SK-N-SH (cell line): ENCODE data around the gene SPRYD4. TPM values are rescaled to one million over a fixed set of nuclear protein-coding genes. Genes with fewer than 3 reads are reported as not detected.

Experiments
- CTCF ChIA-PET: fragments of 300-600, 350-600 bp; formaldehyde crosslinking; extraction: SDS; loops from one replicate; lab custom pipeline; 2021; lab: Yijun Ruan, JAX
- POLR2A ChIA-PET: fragments of 350-600 bp; sonication (Branson Sonifier 250); formaldehyde crosslinking; extraction: SDS; loops from one replicate; lab custom pipeline; 2020; ENCODE audit warnings: antibody characterized with exemption, inconsistent platforms; lab: Yijun Ruan, JAX
- DNase-seq: peaks from one replicate; pipeline ENCODE4 v3.0.0; 2012
- H2AFZ ChIP-seq: fragments of 200-600 bp; sonication (generic); 2 replicates; pipeline ENCODE4 v1.8.1; 2016; ENCODE audit warnings: antibody characterized with exemption, mild to moderate bottlenecking, low read depth
- H3F3A ChIP-seq: fragments of 200-600 bp; sonication (generic); replicated peaks from 2 replicates; pipeline ENCODE3; 2016; ENCODE audit warnings: antibody characterized with exemption, mild to moderate bottlenecking; ENCODE audit not compliant: insufficient read depth
- H3K27ac ChIP-seq, 2 experiments: fragments of 200-500 bp in 1 of 2; fragments of 200-600 bp in 1 of 2; sonication (Bioruptor generic) in 1 of 2; sonication (generic), shearing (Covaris generic) in 1 of 2; 2 replicates each; pipeline versions ENCODE4 v1.5.1 to v1.6.1; 2014 to 2016; ENCODE audit warnings: low read depth in 2 of 2, inconsistent platforms in 1 of 2, low read length in 1 of 2, mild to moderate bottlenecking in 1 of 2, mixed read lengths in 1 of 2
- H3K27me3 ChIP-seq: fragments of 200-600 bp; sonication (generic), shearing (Covaris generic); 2 replicates; pipeline ENCODE4 v1.6.1; 2016; ENCODE audit warnings: mixed run types; ENCODE audit not compliant: insufficient read depth
- H3K36me3 ChIP-seq, 2 experiments: fragments of 200-500 bp in 1 of 2; fragments of 200-600 bp in 1 of 2; sonication (Bioruptor generic) in 1 of 2; sonication (generic) in 1 of 2; replicated peaks in 1 of 2; 2 replicates each; pipeline versions ENCODE3 to v1.5.1; 2014 to 2016; ENCODE audit warnings: low read length in 1 of 2, mild to moderate bottlenecking in 1 of 2; ENCODE audit not compliant: insufficient read depth in 2 of 2, control insufficient read depth in 1 of 2
- H3K4me1 ChIP-seq, 2 experiments: fragments of 200-500 bp in 1 of 2; fragments of 200-600 bp in 1 of 2; sonication (Bioruptor generic) in 1 of 2; sonication (generic), shearing (Covaris generic) in 1 of 2; 2 replicates each; pipeline versions ENCODE4 v1.5.1 to v1.6.1; 2014 to 2016; ENCODE audit warnings: low read depth in 1 of 2, low read length in 1 of 2, mixed run types in 1 of 2; ENCODE audit not compliant: insufficient read depth in 2 of 2, control insufficient read depth in 1 of 2
- H3K4me2 ChIP-seq: fragments of 200-600 bp; sonication (generic), shearing (Covaris generic); 2 replicates; pipeline ENCODE4 v1.6.1; 2017; ENCODE audit warnings: mixed run types
- H3K4me3 ChIP-seq, 2 experiments: fragments of 200-500 bp in 1 of 2; fragments of 200-600 bp in 1 of 2; sonication (Bioruptor generic) in 1 of 2; sonication (generic), shearing (Covaris generic) in 1 of 2; 2 replicates each; pipeline versions ENCODE4 v1.5.1 to v1.8.1; 2014 to 2016; ENCODE audit warnings: low read depth in 2 of 2, inconsistent platforms in 1 of 2, low read length in 1 of 2, mild to moderate bottlenecking in 1 of 2, mixed read lengths in 1 of 2, moderate library complexity in 1 of 2
- H3K79me2 ChIP-seq: fragments of 200-600 bp; sonication (generic); 2 replicates; pipeline ENCODE4 v1.8.1; 2017; ENCODE audit warnings: mild to moderate bottlenecking; ENCODE audit not compliant: insufficient read depth
- H3K9ac ChIP-seq: fragments of 200-600 bp; sonication (generic); 2 replicates; pipeline ENCODE4 v1.6.1; 2017; ENCODE audit warnings: mixed run types
- H3K9me2 ChIP-seq: fragments of 200-600 bp; sonication (generic); 2 replicates; pipeline ENCODE4 v1.6.1; 2017; ENCODE audit warnings: mixed run types
- H3K9me3 ChIP-seq: fragments of 200-600 bp; sonication (generic); 2 replicates; pipeline ENCODE4 v1.6.1; 2017; ENCODE audit warnings: mixed run types, mild to moderate bottlenecking, moderate library complexity
- H4K20me1 ChIP-seq: fragments of 200-600 bp; sonication (generic); 2 replicates; pipeline ENCODE4 v1.6.1; 2017; ENCODE audit warnings: mild to moderate bottlenecking, mixed run types; ENCODE audit not compliant: insufficient read depth
- CHD2 ChIP-seq: fragments of 150-350 bp; IDR thresholded peaks from 2 replicates; pipeline ENCODE4 v1.6.1; 2018; ENCODE audit warnings: low read length; ENCODE audit not compliant: partially characterized antibody
- EZH2phosphoT487 ChIP-seq: fragments of 200-600 bp; sonication (generic); IDR thresholded peaks from 2 replicates; pipeline ENCODE4 v1.6.1; 2017; ENCODE audit warnings: low read depth, mixed run types, mild to moderate bottlenecking, antibody characterized with exemption, moderate library complexity, borderline replicate concordance
- FOXM1 ChIP-seq: IDR thresholded peaks from 2 replicates; pipeline ENCODE4 v1.4.0; 2012; ENCODE audit warnings: low read depth, mild to moderate bottlenecking
- GABPA ChIP-seq: IDR thresholded peaks from 2 replicates; pipeline ENCODE4 v1.4.0; 2012; ENCODE audit warnings: low read depth, mild to moderate bottlenecking
- GATA2 ChIP-seq: sonication (generic); formaldehyde crosslinking; IDR thresholded peaks from 2 replicates; pipeline ENCODE4 v1.5.0; 2020; ENCODE audit warnings: mild to moderate bottlenecking, missing genetic modification reagents
- JUND ChIP-seq: IDR thresholded peaks from 2 replicates; pipeline ENCODE4 v1.4.0; 2012
- MXI1 ChIP-seq: IDR thresholded peaks from 2 replicates; pipeline ENCODE4 v1.6.1; 2012; ENCODE audit warnings: mild to moderate bottlenecking, low read depth, low read length, improper control_type of control experiment
- NFIC ChIP-seq: IDR thresholded peaks from 2 replicates; pipeline ENCODE4 v1.4.0; 2012; ENCODE audit warnings: borderline replicate concordance
- PBX3 ChIP-seq: IDR thresholded peaks from 2 replicates; pipeline ENCODE4; 2012
- POLR2AphosphoS5 ChIP-seq: IDR thresholded peaks from 2 replicates; pipeline ENCODE4 v1.6.1; 2012; ENCODE audit warnings: low read depth, low read length
- RAD21 ChIP-seq: IDR thresholded peaks from 2 replicates; pipeline ENCODE4 v1.6.1; 2012; ENCODE audit warnings: mild to moderate bottlenecking, low read length
- RCOR1 ChIP-seq: fragments of 150-350 bp; IDR thresholded peaks from 2 replicates; pipeline ENCODE4 v1.6.1; 2017; ENCODE audit warnings: antibody characterized with exemption, low read length
- RXRA ChIP-seq: IDR thresholded peaks from 2 replicates; pipeline ENCODE4 v1.4.0; 2012; ENCODE audit warnings: low read depth, mild to moderate bottlenecking, borderline replicate concordance
- SIN3A ChIP-seq: IDR thresholded peaks from 2 replicates; pipeline ENCODE4 v1.6.1; 2012; ENCODE audit warnings: low read depth, mild to moderate bottlenecking, low read length, moderate library complexity, borderline replicate concordance
- TAF1 ChIP-seq: IDR thresholded peaks from 2 replicates; pipeline ENCODE4 v1.6.1; 2012; ENCODE audit warnings: low read depth, mild to moderate bottlenecking, low read length, moderate library complexity, borderline replicate concordance
- TCF12 ChIP-seq: IDR thresholded peaks from 2 replicates; pipeline ENCODE4 v1.4.0; 2012
- USF2 ChIP-seq: fragments of 150-350 bp; IDR thresholded peaks from 2 replicates; pipeline ENCODE4 v1.6.1; 2017; ENCODE audit warnings: antibody characterized with exemption, low read length, low read depth, borderline replicate concordance
- YY1 ChIP-seq: IDR thresholded peaks from 2 replicates; pipeline ENCODE4 v1.4.0; 2012; ENCODE audit warnings: low read depth, mild to moderate bottlenecking
- ZBTB33 ChIP-seq: IDR thresholded peaks from 2 replicates; pipeline ENCODE4 v1.4.0; 2012; ENCODE audit warnings: low read depth, borderline replicate concordance
- WGBS: methylation state at CpG from one replicate; pipeline ENCODE4 v1.1.6; 2017; ENCODE audit warnings: low lambda C conversion rate; 5-methylcytosine and 5-hydroxymethylcytosine counted together
- polyA plus RNA-seq, 3 experiments: library from polyadenylated mRNA; depleted of rRNA; stranded (reverse); fragments of >200 nt; gene quantifications; 2 replicates each; pipeline ENCODE4 v1.2.3, GENCODE V29; 2012
- TF ChIP-seq, protein P1 (sequence below): IDR thresholded peaks from 2 replicates; pipeline ENCODE4 v1.6.1; 2012; ENCODE audit warnings: mild to moderate bottlenecking, low read depth, low read length, moderate library complexity
- TF ChIP-seq, protein P2 (sequence below): IDR thresholded peaks from 2 replicates; pipeline ENCODE4 v1.4.0; 2012; ENCODE audit warnings: low read depth

The SPRYD4 gene
- polyA plus RNA-seq, 1 of the 3 experiments (the other 2 are of a cell fraction), result 2.6 TPM

DNA sequence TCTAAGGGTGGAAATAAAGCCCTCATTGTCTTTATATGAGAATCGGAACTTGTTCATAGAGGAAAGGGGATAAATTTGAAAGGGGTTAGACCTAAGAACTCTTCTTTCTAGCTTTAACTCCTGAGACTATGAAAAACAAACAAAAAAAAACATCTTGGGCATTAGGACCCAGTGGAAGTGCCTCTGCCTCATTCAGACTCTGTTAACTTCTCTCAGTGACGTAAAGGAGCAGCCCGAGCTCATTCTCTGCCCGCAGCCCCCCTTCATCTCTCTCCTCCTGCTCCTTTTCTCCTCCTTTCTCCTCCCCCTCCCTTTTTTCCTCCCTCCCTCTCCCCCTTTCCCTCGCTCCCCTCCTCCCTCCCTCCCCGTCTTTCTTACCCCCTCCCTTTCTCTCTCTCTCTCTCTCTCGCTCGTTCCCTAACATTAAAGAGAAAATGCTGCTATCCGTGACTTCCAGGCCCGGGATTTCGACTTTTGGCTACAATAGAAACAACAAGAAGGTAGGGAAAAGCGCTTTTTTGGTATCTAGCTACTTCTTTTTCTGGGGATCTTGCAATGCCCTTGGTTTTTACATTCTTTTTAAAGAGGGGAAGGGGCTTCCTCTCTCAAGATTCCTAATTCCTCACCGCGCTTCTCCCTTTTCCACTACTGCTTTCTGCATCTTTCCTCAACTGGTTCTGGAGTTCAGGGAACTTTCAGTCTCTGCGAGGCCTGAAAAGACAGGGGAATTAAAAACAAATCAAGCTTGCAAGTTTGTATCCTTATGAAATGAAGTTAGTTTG lies 53.4 kb downstream of the SPRYD4 start, which contains the start of gene RBMS2:
Gene RBMS2 (plus strand): TSS at position 231 of the 782 bp plus-strand sequence. CDS start 204 bp downstream, at position 435.
- H3K4me1 ChIP-seq, result peaks cover 0 to under 1% of the 10 kb centered on the region in 2 experiments; a peak in 1 of 4 replicates
- H3K27ac ChIP-seq, result peak within 1 kb of the TSS; percentile 83 to 93
- H4K20me1 ChIP-seq, result no peaks in the 10 kb centered on the region

More for the DNA sequence above, 53.4 kb downstream of the SPRYD4 start, which contains the start of gene RBMS2:
- H2AFZ ChIP-seq, result peak within 1 kb of the TSS; percentile 74
- H3K27me3 ChIP-seq, result no peaks in the 10 kb centered on the region
- peaks cover 33% of the 10 kb centered on the region for H3F3A ChIP-seq
- CTCF ChIA-PET, result interaction anchor here (0.7 to 5.1 kb wide), 14 partner anchors 8 to 332 kb away, joined by 3 to 29 read pairs (median 3); partner anchors contain the start of genes ATP5F1B and SMARCC2
- peak within 1 kb of the TSS; percentile 62 to 73 for H3K4me3 ChIP-seq
- H3K9me2 ChIP-seq, result no peaks in the 10 kb centered on the region
- POLR2A ChIA-PET, result interaction anchor here (0.6 to 1.3 kb wide), 2 partner anchors 115 to 140 kb away, joined by 3 to 5 read pairs; no protein-coding TSS in a partner anchor
- H3K9me3 ChIP-seq, result no peaks in the 10 kb centered on the region
- peak within 1 kb of the TSS; percentile 87 for H3K9ac ChIP-seq
- peak within 1 kb of the TSS; percentile 79 for H3K4me2 ChIP-seq
- H3K79me2 ChIP-seq, result peaks cover 49% of the 10 kb centered on the region
- TF ChIP-seq FOXM1 (no peak), RCOR1 (peak; percentile 57), USF2 (no peak), RXRA (no peak), TAF1 (peak; percentile 24; the same call in 1 of the 2 replicates), EZH2phosphoT487 (no peak), GABPA (no peak), MXI1 (peak; percentile 47; the same call in 1 of the 2 replicates), SIN3A (no peak), CHD2 (no peak), POLR2AphosphoS5 (peak; percentile 34; the same call in 1 of the 2 replicates), GATA2 (CRISPR knock-in tag) (no peak), TCF12 (peak; percentile 26; the same call in 1 of the 2 replicates), NFIC (no peak), PBX3 (no peak), RAD21 (no peak), JUND (no peak), YY1 (no peak), ZBTB33 (0 out of 2 replicates have a peak, but pooled peaks have one; percentile 47)
- TF ChIP-seq, protein P1, sequence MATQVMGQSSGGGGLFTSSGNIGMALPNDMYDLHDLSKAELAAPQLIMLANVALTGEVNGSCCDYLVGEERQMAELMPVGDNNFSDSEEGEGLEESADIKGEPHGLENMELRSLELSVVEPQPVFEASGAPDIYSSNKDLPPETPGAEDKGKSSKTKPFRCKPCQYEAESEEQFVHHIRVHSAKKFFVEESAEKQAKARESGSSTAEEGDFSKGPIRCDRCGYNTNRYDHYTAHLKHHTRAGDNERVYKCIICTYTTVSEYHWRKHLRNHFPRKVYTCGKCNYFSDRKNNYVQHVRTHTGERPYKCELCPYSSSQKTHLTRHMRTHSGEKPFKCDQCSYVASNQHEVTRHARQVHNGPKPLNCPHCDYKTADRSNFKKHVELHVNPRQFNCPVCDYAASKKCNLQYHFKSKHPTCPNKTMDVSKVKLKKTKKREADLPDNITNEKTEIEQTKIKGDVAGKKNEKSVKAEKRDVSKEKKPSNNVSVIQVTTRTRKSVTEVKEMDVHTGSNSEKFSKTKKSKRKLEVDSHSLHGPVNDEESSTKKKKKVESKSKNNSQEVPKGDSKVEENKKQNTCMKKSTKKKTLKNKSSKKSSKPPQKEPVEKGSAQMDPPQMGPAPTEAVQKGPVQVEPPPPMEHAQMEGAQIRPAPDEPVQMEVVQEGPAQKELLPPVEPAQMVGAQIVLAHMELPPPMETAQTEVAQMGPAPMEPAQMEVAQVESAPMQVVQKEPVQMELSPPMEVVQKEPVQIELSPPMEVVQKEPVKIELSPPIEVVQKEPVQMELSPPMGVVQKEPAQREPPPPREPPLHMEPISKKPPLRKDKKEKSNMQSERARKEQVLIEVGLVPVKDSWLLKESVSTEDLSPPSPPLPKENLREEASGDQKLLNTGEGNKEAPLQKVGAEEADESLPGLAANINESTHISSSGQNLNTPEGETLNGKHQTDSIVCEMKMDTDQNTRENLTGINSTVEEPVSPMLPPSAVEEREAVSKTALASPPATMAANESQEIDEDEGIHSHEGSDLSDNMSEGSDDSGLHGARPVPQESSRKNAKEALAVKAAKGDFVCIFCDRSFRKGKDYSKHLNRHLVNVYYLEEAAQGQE, result no peak
- TF ChIP-seq, protein P2, sequence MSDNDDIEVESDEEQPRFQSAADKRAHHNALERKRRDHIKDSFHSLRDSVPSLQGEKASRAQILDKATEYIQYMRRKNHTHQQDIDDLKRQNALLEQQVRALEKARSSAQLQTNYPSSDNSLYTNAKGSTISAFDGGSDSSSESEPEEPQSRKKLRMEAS, result 0 out of 2 replicates have a peak, but pooled peaks have one; percentile 27
- under 1% methylated on average over 15 of the region's 15 CpGs for WGBS
- peak; percentile 75 for DNase-seq
- H3K36me3 ChIP-seq, result no peaks in the 10 kb centered on the region
